GM18498 (cell line): ENCODE measurements around the gene ATP9A.
"Not testable (repeated sequence)": the region's sequence is repeated elsewhere in the genome, so short reads cannot be mapped to it uniquely, and the experiment has no call there.

Source experiments
- ATAC-seq: cut with Tn5 transposase; IDR thresholded peaks from one replicate; pipeline ENCODE4 v1.9.1; 2021; ENCODE audit warnings: mild to moderate bottlenecking, moderate library complexity; ENCODE audit not compliant: unreplicated experiment

Gene ATP9A

GRCh38 chr20:51697096-51697826, 70.9 kb downstream of the ATP9A start:
- ATAC-seq, result no peak

DNA sequence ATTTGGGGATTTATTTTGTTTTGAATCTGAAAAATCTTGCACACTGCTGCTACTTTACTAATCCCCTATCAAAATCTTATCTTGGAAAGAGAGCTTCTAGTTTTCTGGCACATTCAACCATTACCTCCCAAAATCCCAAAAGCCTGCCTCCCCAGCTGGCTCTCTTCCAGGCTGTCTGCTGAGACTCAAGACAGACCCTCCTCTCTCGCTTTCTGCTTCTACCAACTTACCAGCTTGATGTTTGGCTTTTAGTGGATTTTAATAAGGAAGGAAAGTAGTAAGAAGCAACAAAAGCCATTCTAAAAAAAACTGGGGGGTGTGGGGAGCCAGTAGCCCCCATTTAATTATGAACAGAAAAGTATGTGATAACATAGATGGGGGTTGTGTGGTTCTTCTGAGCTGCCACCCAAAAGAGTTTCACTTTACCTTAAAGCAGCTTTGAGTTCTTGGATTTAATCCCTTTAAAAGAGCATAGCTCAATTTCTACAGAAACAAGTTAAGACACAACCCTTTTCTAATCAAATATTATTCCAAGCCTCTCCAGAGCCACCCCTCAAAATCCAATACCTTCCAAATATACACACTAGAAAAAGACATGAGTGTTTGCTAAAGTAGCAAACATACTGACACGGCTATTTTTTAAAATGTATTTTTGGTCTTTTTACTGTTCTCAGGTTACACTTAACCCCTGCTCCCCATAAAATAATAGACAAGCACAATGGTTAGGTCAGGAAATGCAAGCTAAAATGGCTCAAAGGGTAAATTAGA, 71.7 kb downstream of the ATP9A start:
- ATAC-seq, result no peak

DNA sequence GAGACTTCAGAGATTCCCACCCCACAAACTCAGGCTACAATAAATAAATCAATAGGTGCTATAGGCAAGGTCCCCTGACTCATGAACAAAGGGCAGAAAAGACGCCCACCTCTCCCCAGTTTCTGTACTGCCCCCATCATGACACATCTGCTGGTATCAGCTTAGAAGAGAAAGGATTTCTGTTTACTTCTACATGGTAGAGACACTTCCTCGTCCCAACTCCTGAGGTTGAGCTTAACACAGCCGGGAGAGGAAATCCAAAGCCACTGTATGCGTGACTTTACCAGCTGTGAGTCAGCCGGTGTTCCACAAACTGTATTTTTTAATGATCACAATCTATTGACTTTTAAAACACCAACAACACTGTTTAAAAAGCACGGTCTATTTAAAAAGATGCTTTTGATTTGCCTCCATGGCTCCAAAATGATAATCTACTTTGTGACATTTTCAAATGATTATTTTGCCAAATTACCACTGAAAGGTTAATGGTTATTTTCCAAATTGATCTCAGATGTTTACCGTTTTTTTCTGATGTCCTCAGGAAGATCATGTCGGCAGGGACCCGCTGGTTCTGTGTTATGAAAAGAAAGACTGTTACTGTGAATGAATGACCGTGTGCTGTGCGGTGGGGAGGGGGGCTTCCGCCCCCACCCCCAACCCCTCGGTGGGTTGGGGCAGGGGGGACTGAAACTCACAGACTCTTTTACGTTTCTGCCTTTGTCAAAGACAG, 72.5 kb downstream of the ATP9A start:
- no peak for ATAC-seq

- no peak for ATAC-seq
Measured at GRCh38 chr20:51692806-51693400, 75.3 kb downstream of the ATP9A start.

DNA sequence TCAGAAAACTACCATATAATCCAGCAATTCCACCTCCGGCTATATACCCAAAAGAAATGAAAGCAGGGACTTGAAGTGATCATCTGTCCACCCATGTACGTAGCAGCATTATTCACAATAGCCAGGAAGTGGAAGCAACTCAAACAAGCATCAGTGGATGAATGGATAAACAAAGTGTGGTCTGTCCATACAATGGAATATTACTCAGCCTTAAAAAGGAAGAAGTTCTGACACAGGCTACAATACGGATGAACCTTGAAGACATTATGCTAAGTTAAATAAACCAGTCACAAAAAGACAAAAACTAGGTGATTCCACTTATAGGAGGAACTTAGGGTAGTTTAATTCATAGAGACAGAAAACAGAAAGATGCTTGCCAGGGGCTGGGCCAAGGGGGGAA, 76.5 kb downstream of the ATP9A start:
- ATAC-seq, result no peak

DNA sequence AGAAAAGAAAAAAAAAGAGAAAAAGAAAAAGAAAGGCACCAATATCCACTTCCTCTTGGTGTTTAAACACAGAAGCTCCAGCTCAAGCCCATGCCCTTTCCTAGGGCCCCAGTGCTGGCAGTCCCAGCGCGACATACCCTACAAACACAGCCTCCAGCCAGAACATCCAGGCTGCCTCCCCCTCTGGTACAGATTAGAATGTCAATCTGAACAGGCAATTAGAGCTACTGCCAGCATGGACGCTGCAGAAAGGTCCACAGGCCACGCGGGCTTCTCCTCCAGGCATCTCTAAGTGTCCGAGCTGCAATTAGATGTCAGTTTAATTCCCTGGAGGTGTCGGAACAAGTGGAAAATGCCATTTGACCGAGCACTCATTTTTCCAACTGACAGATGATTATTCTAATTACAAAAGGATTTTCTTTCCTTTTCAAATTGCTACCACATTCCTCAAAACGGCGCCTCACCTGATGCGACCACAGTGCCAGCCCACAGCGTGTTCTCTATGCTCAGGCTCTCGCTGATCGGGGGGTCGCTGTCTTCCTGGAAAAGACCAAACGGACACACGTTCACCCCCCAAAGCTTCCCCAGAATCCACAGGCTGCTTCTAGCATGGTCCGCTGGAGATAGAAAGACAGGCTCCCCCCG, 79.5 kb downstream of the ATP9A start:
- ATAC-seq, result no peak

DNA sequence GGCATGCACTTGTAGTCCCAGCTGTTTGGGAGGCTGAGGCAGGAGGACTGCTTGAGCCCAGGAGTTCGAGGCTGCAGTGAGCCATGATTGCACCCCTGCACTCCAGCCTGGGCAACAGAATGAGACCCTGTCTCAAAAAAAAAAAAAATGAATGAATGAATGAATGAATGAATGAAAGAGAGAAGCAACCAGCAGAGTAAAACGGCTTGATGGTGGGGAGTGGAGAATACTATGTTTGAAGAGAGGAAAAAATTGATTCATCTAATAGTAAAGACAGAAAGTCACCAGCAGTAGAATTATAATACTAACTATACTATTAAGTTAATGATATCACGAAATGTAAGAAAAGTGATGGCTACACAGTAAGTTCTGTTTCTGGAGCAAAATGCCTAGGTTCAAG, 80.6 kb downstream of the ATP9A start:
- no peak for ATAC-seq

GRCh38 chr20:51687108-51687507, 81.1 kb downstream of the ATP9A start:
- no peak for ATAC-seq

GRCh38 chr20:51685494-51685893, 82.7 kb downstream of the ATP9A start:
- ATAC-seq, result not testable (repeated sequence)

DNA sequence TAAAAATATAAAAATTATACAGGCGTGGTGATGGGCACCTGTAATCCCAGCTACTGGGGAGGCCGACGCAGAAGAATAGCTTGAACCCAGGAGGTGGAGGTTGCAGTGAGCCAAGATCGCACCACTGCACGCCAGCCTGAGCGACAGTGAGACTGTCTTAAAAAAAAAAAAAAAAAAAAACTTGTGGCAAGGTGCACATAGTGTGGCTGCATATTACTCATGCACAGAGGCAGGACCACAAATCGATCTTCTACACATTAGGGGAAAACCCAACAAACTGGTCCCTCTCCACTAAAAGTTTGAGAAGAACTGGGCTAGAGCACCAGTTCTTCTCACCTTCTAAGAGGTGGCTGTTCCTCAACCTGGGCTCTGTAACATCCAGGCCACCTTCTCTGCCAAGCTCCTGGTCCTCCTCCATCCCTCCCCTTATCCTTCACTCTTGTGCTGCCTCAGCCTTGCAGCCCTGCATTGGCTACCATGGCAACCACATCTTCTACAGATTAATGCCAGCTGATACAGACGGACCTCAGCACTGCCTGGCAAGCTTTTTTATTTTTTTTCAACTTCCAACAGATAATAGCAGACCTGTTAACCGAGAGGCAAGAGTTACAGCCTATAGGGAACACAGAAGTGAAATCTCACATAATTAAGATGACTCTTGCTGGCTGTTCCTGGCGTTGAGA, 88.0 kb downstream of the ATP9A start:
- ATAC-seq, result no peak

DNA sequence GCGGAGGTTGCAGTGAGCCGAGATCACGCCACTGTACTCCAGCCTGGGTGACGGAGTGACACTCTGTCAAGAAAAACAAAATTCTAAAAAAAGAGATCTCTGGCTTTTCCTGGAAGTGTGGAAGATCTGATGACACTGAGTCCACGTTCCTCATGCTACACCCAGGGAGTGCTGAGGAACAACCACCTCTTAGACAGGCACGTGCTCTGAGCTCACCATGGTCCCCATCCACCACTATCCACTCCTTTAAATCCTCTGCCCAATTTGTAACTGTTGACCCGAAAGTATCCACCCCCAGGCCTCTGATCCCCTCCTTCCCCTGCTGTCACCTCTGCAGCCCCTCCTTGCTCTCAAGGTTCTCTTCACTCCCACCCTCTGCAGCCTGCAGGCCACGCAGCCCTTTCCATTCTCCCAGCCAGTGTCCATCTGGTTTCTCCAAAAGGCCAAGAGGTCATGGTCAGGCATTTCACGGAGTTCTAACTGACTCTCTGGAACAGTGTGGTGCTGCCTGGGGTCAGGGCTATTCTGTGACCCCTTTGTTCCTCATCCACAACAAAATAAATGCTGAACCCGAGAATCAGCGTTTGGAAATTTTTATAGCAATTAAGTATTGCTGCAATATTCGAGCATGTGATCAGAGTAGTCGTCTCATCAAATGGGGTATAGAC, 88.8 kb downstream of the ATP9A start:
- ATAC-seq, result no peak

- ATAC-seq, result no peak
Measured at GRCh38 chr20:51678026-51678697, 90.0 kb downstream of the ATP9A start.

DNA sequence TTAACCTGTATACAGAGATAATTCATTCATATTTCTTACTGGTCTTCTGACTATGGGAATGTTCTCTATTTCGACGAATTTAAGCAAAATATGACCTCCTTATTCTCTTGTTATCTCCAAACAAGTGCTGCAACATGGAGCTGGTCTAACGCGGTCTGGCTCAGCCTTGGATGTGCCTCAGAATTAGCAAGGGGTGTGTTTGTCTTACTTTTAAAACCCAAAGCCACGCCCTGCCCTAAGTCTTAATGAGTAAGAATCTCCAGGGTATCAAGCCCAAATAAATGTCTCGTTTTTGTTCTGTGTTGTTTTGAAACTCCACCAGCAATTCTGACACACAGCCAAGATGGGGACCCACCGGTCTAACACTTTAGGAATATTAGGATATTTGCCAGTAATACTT, 99.2 kb downstream of the ATP9A start:
- no peak for ATAC-seq

GRCh38 chr20:51668515-51668914, 99.7 kb downstream of the ATP9A start:
- no peak for ATAC-seq

GRCh38 chr20:51667491-51667890, 100.7 kb downstream of the ATP9A start:
- no peak for ATAC-seq

- ATAC-seq, result no peak
Measured at GRCh38 chr20:51667002-51667408, 101.2 kb downstream of the ATP9A start.

DNA sequence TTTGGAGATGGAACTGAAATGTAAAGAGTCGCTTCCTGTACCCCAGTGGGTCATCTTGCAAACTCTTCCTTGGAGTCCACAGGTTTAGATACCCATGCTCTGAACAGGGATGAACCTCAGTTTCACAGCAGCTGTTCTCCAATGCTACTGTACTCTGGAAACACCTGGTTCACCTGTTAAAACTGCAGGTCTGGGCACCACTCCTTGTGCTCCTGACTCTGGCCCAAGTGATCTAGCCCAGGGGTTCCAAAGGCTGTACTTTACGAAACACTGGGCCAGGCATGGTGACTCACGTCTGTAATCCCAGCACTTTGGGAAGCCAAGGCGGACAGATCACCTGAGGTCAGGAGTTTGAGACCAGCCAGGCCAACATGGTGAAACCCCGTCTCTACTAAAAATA, 102.1 kb downstream of the ATP9A start:
- no peak for ATAC-seq

GRCh38 chr20:51665543-51666118, 102.6 kb downstream of the ATP9A start:
- ATAC-seq, result no peak
